CD4-positive, alpha-beta T cell (primary cell): ENCODE data around the gene ALOX15B. TPM values are rescaled to one million over a fixed set of nuclear protein-coding genes. Genes with fewer than 3 reads are reported as not detected.
A peak's percentile ranks its signal among the peaks of the same experiment; 100 is the strongest.

Source experiments
- ATAC-seq: fragments of 200-7000 bp; cut with Tn5 transposase; one replicate; pipeline ENCODE4 v1.10.0; 2022; ENCODE audit warnings: mild to moderate bottlenecking; ENCODE audit not compliant: poor library complexity
- CTCF ChIA-PET: fragments of 350-600 bp; sonication (Branson Sonifier 250); formaldehyde crosslinking; loops from one replicate; lab custom pipeline; 2021; ENCODE audit warnings: antibody characterized with exemption, inconsistent platforms; lab: Charles Lee
- POLR2A ChIA-PET: fragments of 350-600 bp; sonication (Branson Sonifier 250); formaldehyde crosslinking; loops from one replicate; lab custom pipeline; 2021; ENCODE audit warnings: antibody characterized with exemption, inconsistent platforms; lab: Charles Lee
- DNase-seq, 14 experiments: peaks; one replicate each; pipeline ENCODE4 v3.0.0-alpha.2; 2013 to 2020; ENCODE audit warnings: mixed read lengths in 2 of 14
- H3K27ac ChIP-seq, 2 donors: one replicate each; pipeline versions ENCODE4 v1.5.1 to v1.7.0; 2013; ENCODE audit warnings: low read length in 2 of 2, low read depth in 1 of 2, mild to moderate bottlenecking in 1 of 2
- H3K27me3 ChIP-seq, 2 experiments: 1 replicate in 1 of 2; 2 replicates in 1 of 2; pipeline versions ENCODE4 v1.6.1 to v1.7.0; 2013; ENCODE audit warnings: low read length in 2 of 2, control low read depth in 1 of 2, mild to moderate bottlenecking in 1 of 2, moderate library complexity in 1 of 2; ENCODE audit not compliant: insufficient read depth in 2 of 2, control insufficient read depth in 1 of 2
- H3K36me3 ChIP-seq: one replicate; pipeline ENCODE4 v1.6.1; 2013; ENCODE audit warnings: low read length, control low read depth; ENCODE audit not compliant: insufficient read depth
- H3K4me1 ChIP-seq: one replicate; pipeline ENCODE4 v1.6.1; 2013; ENCODE audit warnings: low read length, control low read depth; ENCODE audit not compliant: insufficient read depth
- H3K4me3 ChIP-seq: one replicate; pipeline ENCODE4 v1.5.1; 2013; ENCODE audit warnings: mild to moderate bottlenecking, low read length, moderate library complexity
- H3K9me3 ChIP-seq, 2 experiments: 1 replicate in 1 of 2; 2 replicates in 1 of 2; pipeline versions ENCODE4 v1.6.1 to v1.7.0; 2013; ENCODE audit warnings: low read length in 2 of 2, mild to moderate bottlenecking in 2 of 2, control low read depth in 1 of 2, moderate library complexity in 1 of 2; ENCODE audit not compliant: control insufficient read depth in 1 of 2, insufficient read depth in 1 of 2
- H3K27ac Mint-ChIP-seq: one replicate; pipeline ENCODE4 v1.8.0; 2020; ENCODE audit warnings: mixed read lengths
- H3K27me3 Mint-ChIP-seq: one replicate; pipeline ENCODE4 v1.8.0; 2021; ENCODE audit warnings: mixed read lengths
- H3K36me3 Mint-ChIP-seq: one replicate; pipeline ENCODE4 v1.8.0; 2021; ENCODE audit warnings: low read depth, mixed read lengths
- H3K4me1 Mint-ChIP-seq: one replicate; pipeline ENCODE4 v1.8.0; 2021; ENCODE audit warnings: low read depth, mixed read lengths
- H3K4me3 Mint-ChIP-seq: one replicate; pipeline ENCODE4 v1.8.0; 2020; ENCODE audit warnings: mild to moderate bottlenecking, mixed read lengths
- H3K9me3 Mint-ChIP-seq: one replicate; pipeline ENCODE4 v1.8.0; 2020; ENCODE audit warnings: mixed read lengths
- intact Hi-C, 2 experiments: fragments of 100-400 bp; cut with DNase I in 1 of 2; cut with micrococcal nuclease in 1 of 2; formaldehyde crosslinking; loops; one replicate each; pipeline versions ENCODE4 v1.15.1 to v1.9.0; 2023 to 2025; cut with DNase I, micrococcal nuclease
- total RNA-seq, 174 experiments: library from RNA in 2 of 174; stranded (reverse) in 2 of 174; gene quantifications; one replicate each; pipeline ENCODE4 v1.2.3 and lab custom pipeline; 2021 to 2026
- TF ChIP-seq, protein P1 (sequence below): fragments of 200-600 bp; IDR thresholded peaks from one replicate; pipeline ENCODE4 v1.8.0; 2022; ENCODE audit warnings: antibody characterized with exemption, mild to moderate bottlenecking

Gene ALOX15B
- total RNA-seq, 2 experiments from 2014 or later, result not detected

DNA sequence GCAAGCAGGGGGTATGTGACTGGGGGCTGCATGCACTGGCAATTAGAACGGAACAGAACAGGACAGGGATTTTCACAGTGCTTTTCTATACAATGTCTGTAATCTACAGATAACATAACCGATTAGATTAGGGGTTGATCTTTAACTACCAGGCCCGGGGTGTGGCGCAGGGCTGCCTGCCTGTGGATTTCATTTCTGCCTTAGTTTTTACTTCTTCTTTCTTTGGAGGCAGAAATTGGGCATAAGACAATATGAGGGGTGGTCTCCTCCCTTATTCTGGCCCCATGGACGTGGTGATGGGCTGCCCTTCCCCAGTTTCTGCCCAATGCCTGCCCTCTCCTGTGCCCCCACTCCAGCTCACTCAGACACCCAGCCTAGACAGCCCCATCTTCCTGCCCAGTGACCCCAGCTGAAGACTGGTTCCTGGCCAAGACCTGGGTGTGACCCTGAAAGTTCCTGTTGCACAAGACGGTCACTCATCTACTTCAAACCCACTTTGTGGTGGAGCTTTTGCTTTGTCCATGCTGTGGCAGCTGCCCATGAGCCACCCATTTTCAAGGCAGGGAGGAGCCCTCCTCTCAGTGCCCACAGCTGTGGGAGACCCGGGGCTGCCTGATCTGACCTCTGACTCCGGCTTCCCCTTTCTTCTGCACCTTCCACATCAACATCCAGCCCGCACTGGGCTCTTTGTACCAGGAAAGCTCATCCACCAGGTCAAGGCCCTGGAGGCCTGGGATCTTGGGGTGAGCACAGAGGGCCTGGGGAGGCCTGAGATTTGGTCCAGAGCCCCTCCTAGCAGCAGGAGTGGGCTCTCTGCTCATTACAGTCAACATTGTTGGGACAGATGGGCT is 30.1 kb downstream of the ALOX15B start:
- H3K36me3 Mint-ChIP-seq, result no peaks in the 10 kb centered on the region
- Histone ChIP-seq H3K9me3 (peaks cover 0 to 5% of the 10 kb centered on the region in 2 experiments), H3K4me3 (no peak overlapping the region), H3K36me3 (no peaks in the 10 kb centered on the region), H3K4me1 (peaks cover 20% of the 10 kb centered on the region), H3K27me3 (peaks cover 27 to 33% of the 10 kb centered on the region in 2 experiments), H3K27ac (no peak overlapping the region)
- CTCF ChIA-PET, result interaction anchor here (2.4 kb wide), 1 partner anchor 9 kb away, joined by 9 read pairs; no protein-coding TSS in a partner anchor
- TF ChIP-seq, protein P1, sequence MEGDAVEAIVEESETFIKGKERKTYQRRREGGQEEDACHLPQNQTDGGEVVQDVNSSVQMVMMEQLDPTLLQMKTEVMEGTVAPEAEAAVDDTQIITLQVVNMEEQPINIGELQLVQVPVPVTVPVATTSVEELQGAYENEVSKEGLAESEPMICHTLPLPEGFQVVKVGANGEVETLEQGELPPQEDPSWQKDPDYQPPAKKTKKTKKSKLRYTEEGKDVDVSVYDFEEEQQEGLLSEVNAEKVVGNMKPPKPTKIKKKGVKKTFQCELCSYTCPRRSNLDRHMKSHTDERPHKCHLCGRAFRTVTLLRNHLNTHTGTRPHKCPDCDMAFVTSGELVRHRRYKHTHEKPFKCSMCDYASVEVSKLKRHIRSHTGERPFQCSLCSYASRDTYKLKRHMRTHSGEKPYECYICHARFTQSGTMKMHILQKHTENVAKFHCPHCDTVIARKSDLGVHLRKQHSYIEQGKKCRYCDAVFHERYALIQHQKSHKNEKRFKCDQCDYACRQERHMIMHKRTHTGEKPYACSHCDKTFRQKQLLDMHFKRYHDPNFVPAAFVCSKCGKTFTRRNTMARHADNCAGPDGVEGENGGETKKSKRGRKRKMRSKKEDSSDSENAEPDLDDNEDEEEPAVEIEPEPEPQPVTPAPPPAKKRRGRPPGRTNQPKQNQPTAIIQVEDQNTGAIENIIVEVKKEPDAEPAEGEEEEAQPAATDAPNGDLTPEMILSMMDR, result no peak
- H3K9me3 Mint-ChIP-seq, result no peaks in the 10 kb centered on the region
- intact Hi-C loops, result loop anchor here in 1 of 2 experiments (10.0 kb wide), 1 partner anchor 716 kb away; no protein-coding TSS in a partner anchor
- ATAC-seq, result no peak
- H3K27ac Mint-ChIP-seq, result no peak overlapping the region
- DNase-seq, result peak in 2 of 14 experiments; percentile 46 to 62
- peaks cover 18% of the 10 kb centered on the region for H3K4me1 Mint-ChIP-seq
- POLR2A ChIA-PET, result no interaction called here
- no peak overlapping the region for H3K4me3 Mint-ChIP-seq
- H3K27me3 Mint-ChIP-seq, result peaks cover 46% of the 10 kb centered on the region

DNA sequence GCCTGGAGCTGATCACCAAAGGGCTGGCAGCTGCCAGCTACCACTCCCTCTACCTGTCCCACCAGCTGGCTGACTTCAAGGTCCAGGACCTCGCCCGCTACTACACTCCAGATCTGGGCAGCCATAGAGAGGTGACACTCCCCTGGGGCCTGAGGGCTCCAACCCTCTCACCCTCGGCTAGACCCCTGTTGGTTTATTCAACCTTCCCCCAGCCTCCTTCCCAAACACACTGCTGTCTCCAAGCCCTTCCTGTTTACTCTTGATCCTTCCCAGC is 30.7 kb downstream of the ALOX15B start:
- Histone ChIP-seq H3K4me1 (peaks cover 24% of the 10 kb centered on the region), H3K27ac (no peak overlapping the region), H3K9me3 (peaks cover 0 to 5% of the 10 kb centered on the region in 2 experiments), H3K36me3 (no peaks in the 10 kb centered on the region), H3K27me3 (peaks cover 27 to 38% of the 10 kb centered on the region in 2 experiments), H3K4me3 (no peak overlapping the region)
- ChIA-PET CTCF (interaction anchor here (1.3 to 2.4 kb wide), 2 partner anchors 9 to 10 kb away, joined by 5 to 9 read pairs; no protein-coding TSS in a partner anchor), POLR2A (no interaction called here)
- TF ChIP-seq, protein P1, result no peak
- peaks cover 24% of the 10 kb centered on the region for H3K4me1 Mint-ChIP-seq
- H3K9me3 Mint-ChIP-seq, result no peaks in the 10 kb centered on the region
- intact Hi-C loops, result loop anchor here in 1 of 2 experiments (10.0 kb wide), 1 partner anchor 715 kb away; no protein-coding TSS in a partner anchor
- H3K27ac Mint-ChIP-seq, result no peak overlapping the region
- ATAC-seq (no peak), DNase-seq (no peak)
- H3K4me3 Mint-ChIP-seq, result no peak overlapping the region
- H3K27me3 Mint-ChIP-seq, result peaks cover 48% of the 10 kb centered on the region
- H3K36me3 Mint-ChIP-seq, result no peaks in the 10 kb centered on the region

DNA sequence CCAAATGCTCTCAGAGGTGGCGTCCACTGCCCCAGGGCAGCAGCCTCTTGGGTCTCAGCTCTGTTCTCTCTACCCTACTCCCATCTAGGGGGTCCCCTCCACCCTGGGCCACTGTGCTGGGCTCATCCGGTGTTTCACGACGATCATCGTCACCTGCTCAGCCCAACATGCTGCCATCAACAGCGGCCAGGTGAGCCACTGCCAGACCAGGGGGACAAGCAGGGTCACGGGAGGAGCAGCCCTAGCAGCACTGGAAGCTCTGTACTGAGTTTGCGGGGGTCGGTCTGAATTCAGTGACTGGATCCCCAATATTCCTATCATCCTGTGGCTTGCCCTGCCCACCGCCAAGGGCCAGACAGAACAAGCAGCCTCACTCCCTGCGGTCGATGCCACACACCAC is 32.6 kb downstream of the ALOX15B start:
- Mint-ChIP-seq H3K4me3 (no peak overlapping the region), H3K27ac (no peak overlapping the region)
- intact Hi-C loops, result no loop called here

More for the DNA sequence above, 32.6 kb downstream of the ALOX15B start:
- no peak for ATAC-seq
- Histone ChIP-seq H3K27ac (no peak overlapping the region), H3K4me1 (peaks cover 24% of the 10 kb centered on the region), H3K27me3 (peaks cover 27 to 39% of the 10 kb centered on the region in 2 experiments), H3K36me3 (no peaks in the 10 kb centered on the region), H3K4me3 (no peak overlapping the region), H3K9me3 (peaks cover 0 to 5% of the 10 kb centered on the region in 2 experiments)
- TF ChIP-seq, protein P1, result no peak
- Mint-ChIP-seq H3K4me1 (peaks cover 26% of the 10 kb centered on the region), H3K9me3 (no peaks in the 10 kb centered on the region), H3K27me3 (peaks cover 51% of the 10 kb centered on the region), H3K36me3 (no peaks in the 10 kb centered on the region)
- ChIA-PET POLR2A (no interaction called here), CTCF (interaction anchor here (1.0 kb wide), 1 partner anchor 48 kb away, joined by 3 read pairs; no protein-coding TSS in a partner anchor)
- DNase-seq, result no peak
